K562 (cell line): Measurements from ENCODE around the gene RBM12. TPM values are rescaled to one million over a fixed set of nuclear protein-coding genes. Genes with fewer than 3 reads are reported as not detected.

ENCODE experiments used
- BRF1 ChIP-seq: IDR thresholded peaks from 3 replicates; pipeline ENCODE4 v1.6.1; 2011; ENCODE audit warnings: borderline replicate concordance, mild to moderate bottlenecking; ENCODE audit not compliant: insufficient read length; ENCODE audit errors: extremely low read depth
- KLF10 ChIP-seq: fragments of 250-450 bp; sonication (Bioruptor Pico); IDR thresholded peaks from 2 replicates; pipeline ENCODE4 v1.6.1; 2021; ENCODE audit warnings: matching md5 sums
- TAF1 ChIP-seq: IDR thresholded peaks from 2 replicates; pipeline ENCODE4 v1.6.1; 2011; ENCODE audit warnings: mild to moderate bottlenecking, low read length, moderate library complexity; ENCODE audit not compliant: insufficient read depth, control insufficient read depth, severe bottlenecking; ENCODE audit errors: extremely low read depth
- ZKSCAN3 ChIP-seq: fragments of 250-450 bp; sonication (Bioruptor Pico); IDR thresholded peaks from 2 replicates; pipeline ENCODE4 v1.4.0; 2020
- ZNF121 ChIP-seq: sonication (generic); formaldehyde crosslinking; conservative IDR thresholded peaks from 2 replicates; pipeline ENCODE4 v1.8.0; 2022; ENCODE audit warnings: missing genetic modification reagents
- ZNF518B ChIP-seq: fragments of 250-450 bp; sonication (Bioruptor Pico); IDR thresholded peaks from 2 replicates; pipeline ENCODE4 v1.5.0; 2021; ENCODE audit warnings: mild to moderate bottlenecking, moderate library complexity
- ZNF644 ChIP-seq: fragments of 200-800 bp; sonication (Bioruptor generic); IDR thresholded peaks from 2 replicates; pipeline ENCODE4 v1.6.1; 2016; ENCODE audit warnings: low read depth, missing genetic modification characterization, missing compliant biosample characterization
- ZNF76 ChIP-seq: fragments of 250-450 bp; sonication (Bioruptor Pico); IDR thresholded peaks from 2 replicates; pipeline ENCODE4 v1.4.0; 2020; ENCODE audit warnings: mild to moderate bottlenecking, moderate library complexity, borderline replicate concordance
- polyA plus RNA-seq, 8 experiments: library from polyadenylated mRNA; depleted of rRNA in 4 of 8; stranded (reverse) in 5 of 8; unstranded in 3 of 8; fragments of >200 nt; fragmentation: Nextera tagmentation in 2 of 8; fragmentation: Illumina TruSeq in 1 of 8; extraction: Ambion mirVana in 2 of 8; extraction: Trizol in 1 of 8; gene quantifications; 2 replicates each; pipeline versions ENCODE4 v1.2.1 to v1.2.3, GENCODE V29; 2011 to 2014; ENCODE audit warnings: inconsistent platforms in 1 of 8, missing spikeins in 1 of 8
- total RNA-seq, 7 experiments: library from RNA; depleted of rRNA in 6 of 7; stranded (reverse); fragments of >200 nt in 6 of 7; fragmentation: Illumina TruSeq in 2 of 7; extraction: Trizol in 2 of 7; gene quantifications; 2 replicates each; pipeline versions ENCODE4 v1.2.1 to v1.2.3, GENCODE V29; 2011 to 2021; ENCODE audit warnings: low replicate concordance in 1 of 7
- TF ChIP-seq, protein P1 (sequence below), 3 experiments: fragments of 200-800 bp in 1 of 3; fragments of 250-450 bp in 1 of 3; fragments of 450-650 bp in 1 of 3; sonication (Bioruptor Pico) in 1 of 3; sonication (Bioruptor generic) in 1 of 3; formaldehyde crosslinking in 1 of 3; IDR thresholded peaks; 2 replicates each; pipeline versions ENCODE4 v1.6.1 to v1.8.0; 2016 to 2022; ENCODE audit warnings: mild to moderate bottlenecking in 2 of 3, missing genetic modification characterization in 2 of 3, missing compliant biosample characterization in 1 of 3, moderate library complexity in 1 of 3
- TF ChIP-seq, protein P2 (sequence below): fragments of 450-650 bp; IDR thresholded peaks from 2 replicates; pipeline ENCODE4 v1.6.1; 2016; ENCODE audit warnings: low read depth

The RBM12 gene
- total and polyA plus RNA-seq, 9 of the 15 experiments (the other 6 are each of a cell fraction or from before 2014, with no cell fraction given) = 5.0 to 162 (median 73.3) TPM

DNA sequence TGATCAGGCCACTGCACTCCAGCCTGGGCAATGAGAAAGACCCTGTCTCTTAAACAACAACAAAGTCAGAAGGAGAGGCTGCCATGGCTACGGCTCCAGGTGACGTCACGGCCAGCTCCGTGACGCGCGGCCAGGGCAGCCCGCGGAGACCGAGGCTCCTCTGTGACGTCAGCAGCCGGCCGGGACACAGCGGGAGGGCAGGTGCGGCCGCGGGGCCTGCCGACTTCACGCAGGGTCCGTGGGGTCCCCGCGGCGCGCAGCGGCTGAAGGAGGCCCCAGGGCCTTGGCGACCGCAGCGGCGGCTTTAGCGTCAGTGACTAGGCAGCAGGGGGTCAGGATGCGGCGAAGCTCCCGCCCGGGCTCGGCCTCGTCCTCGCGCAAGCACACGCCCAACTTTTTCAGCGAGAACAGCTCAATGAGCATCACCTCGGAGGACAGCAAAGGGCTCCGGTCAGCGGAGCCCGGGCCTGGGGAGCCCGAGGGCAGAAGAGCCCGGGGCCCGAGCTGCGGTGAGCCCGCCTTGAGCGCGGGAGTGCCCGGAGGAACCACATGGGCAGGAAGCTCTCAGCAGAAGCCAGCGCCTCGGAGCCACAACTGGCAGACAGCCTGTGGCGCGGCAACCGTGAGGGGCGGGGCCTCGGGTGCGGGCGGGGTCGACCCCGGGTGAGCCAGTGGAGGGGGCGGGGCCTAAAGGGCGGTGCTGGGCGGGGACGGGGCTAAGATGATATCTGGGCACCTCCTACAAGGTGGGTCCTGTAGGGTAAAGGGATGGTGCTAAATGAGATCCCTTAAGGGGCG, 48.8 kb downstream of the RBM12 start, which contains the start of gene SPAG4 (continued):
- TF ChIP-seq, protein P1, sequence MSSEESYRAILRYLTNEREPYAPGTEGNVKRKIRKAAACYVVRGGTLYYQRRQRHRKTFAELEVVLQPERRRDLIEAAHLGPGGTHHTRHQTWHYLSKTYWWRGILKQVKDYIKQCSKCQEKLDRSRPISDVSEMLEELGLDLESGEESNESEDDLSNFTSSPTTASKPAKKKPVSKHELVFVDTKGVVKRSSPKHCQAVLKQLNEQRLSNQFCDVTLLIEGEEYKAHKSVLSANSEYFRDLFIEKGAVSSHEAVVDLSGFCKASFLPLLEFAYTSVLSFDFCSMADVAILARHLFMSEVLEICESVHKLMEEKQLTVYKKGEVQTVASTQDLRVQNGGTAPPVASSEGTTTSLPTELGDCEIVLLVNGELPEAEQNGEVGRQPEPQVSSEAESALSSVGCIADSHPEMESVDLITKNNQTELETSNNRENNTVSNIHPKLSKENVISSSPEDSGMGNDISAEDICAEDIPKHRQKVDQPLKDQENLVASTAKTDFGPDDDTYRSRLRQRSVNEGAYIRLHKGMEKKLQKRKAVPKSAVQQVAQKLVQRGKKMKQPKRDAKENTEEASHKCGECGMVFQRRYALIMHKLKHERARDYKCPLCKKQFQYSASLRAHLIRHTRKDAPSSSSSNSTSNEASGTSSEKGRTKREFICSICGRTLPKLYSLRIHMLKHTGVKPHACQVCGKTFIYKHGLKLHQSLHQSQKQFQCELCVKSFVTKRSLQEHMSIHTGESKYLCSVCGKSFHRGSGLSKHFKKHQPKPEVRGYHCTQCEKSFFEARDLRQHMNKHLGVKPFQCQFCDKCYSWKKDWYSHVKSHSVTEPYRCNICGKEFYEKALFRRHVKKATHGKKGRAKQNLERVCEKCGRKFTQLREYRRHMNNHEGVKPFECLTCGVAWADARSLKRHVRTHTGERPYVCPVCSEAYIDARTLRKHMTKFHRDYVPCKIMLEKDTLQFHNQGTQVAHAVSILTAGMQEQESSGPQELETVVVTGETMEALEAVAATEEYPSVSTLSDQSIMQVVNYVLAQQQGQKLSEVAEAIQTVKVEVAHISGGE (CRISPR knock-in tag; IDR thresholded peaks at IDR 0.05) = 0 out of 6 replicates have a peak, but pooled peaks of 1 of the 3 experiments have one; percentile 5
- TF ChIP-seq ZNF644 (tag) (no peak), BRF1 (no peak), ZNF121 (CRISPR knock-in tag) (peak; percentile 86; the same call in 1 of the 2 replicates), ZNF76 (CRISPR knock-in tag) (0 out of 2 replicates have a peak, but pooled peaks have one; percentile 49), TAF1 (peak; percentile 52), KLF10 (CRISPR knock-in tag) (no peak), ZNF518B (CRISPR knock-in tag) (no peak), ZKSCAN3 (CRISPR knock-in tag) (no peak)
- TF ChIP-seq, protein P2, sequence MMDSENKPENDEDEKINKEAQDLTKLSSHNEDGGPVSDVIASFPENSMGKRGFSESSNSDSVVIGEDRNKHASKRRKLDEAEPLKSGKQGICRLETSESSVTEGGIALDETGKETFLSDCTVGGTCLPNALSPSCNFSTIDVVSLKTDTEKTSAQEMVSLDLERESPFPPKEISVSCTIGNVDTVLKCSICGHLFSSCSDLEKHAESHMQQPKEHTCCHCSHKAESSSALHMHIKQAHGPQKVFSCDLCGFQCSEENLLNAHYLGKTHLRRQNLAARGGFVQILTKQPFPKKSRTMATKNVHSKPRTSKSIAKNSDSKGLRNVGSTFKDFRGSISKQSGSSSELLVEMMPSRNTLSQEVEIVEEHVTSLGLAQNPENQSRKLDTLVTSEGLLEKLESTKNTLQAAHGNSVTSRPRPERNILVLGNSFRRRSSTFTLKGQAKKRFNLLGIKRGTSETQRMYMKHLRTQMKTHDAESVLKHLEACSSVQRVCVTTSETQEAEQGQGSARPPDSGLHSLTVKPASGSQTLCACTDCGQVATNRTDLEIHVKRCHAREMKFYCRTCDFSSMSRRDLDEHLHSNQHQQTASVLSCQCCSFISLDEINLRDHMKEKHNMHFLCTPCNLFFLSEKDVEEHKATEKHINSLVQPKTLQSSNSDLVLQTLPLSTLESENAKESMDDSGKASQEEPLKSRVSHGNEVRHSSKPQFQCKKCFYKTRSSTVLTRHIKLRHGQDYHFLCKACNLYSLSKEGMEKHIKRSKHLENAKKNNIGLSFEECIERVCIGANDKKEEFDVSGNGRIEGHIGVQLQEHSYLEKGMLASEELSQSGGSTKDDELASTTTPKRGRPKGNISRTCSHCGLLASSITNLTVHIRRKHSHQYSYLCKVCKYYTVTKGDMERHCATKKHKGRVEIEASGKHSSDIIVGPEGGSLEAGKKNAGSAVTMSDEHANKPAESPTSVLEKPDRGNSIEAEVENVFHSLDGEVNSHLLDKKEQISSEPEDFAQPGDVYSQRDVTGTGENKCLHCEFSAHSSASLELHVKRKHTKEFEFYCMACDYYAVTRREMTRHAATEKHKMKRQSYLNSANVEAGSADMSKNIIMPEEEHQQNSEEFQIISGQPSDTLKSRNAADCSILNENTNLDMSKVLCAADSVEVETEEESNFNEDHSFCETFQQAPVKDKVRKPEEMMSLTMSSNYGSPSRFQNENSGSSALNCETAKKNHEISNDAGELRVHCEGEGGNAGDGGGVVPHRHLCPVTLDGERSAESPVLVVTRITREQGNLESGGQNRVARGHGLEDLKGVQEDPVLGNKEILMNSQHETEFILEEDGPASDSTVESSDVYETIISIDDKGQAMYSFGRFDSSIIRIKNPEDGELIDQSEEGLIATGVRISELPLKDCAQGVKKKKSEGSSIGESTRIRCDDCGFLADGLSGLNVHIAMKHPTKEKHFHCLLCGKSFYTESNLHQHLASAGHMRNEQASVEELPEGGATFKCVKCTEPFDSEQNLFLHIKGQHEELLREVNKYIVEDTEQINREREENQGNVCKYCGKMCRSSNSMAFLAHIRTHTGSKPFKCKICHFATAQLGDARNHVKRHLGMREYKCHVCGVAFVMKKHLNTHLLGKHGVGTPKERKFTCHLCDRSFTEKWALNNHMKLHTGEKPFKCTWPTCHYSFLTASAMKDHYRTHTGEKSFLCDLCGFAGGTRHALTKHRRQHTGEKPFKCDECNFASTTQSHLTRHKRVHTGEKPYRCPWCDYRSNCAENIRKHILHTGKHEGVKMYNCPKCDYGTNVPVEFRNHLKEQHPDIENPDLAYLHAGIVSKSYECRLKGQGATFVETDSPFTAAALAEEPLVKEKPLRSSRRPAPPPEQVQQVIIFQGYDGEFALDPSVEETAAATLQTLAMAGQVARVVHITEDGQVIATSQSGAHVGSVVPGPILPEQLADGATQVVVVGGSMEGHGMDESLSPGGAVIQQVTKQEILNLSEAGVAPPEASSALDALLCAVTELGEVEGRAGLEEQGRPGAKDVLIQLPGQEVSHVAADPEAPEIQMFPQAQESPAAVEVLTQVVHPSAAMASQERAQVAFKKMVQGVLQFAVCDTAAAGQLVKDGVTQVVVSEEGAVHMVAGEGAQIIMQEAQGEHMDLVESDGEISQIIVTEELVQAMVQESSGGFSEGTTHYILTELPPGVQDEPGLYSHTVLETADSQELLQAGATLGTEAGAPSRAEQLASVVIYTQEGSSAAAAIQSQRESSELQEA = no peak
